K562 (cell line): ENCODE results near the gene EPHB6. TPM values are rescaled to one million over a fixed set of nuclear protein-coding genes. Genes with fewer than 3 reads are reported as not detected.

Source experiments
- ATF1 ChIP-seq, 2 experiments: fragments of 450-650 bp in 1 of 2; IDR thresholded peaks; 2 replicates each; pipeline ENCODE4 v1.6.1; 2016; ENCODE audit warnings: missing compliant biosample characterization in 1 of 2, missing genetic modification characterization in 1 of 2
- CCAR2 ChIP-seq: fragments of 200-400 bp; formaldehyde crosslinking; IDR thresholded peaks from 2 replicates; pipeline ENCODE4 v1.6.1; 2017; ENCODE audit warnings: mild to moderate bottlenecking, low read depth, low read length
- EGR1 ChIP-seq: fragments of 450-650 bp; conservative IDR thresholded peaks from 2 replicates; pipeline ENCODE4 v1.6.1; 2017; ENCODE audit warnings: mild to moderate bottlenecking
- HDAC2 ChIP-seq: fragments of 450-650 bp; IDR thresholded peaks from 2 replicates; pipeline ENCODE4 v1.6.1; 2016; ENCODE audit warnings: mild to moderate bottlenecking
- KDM4B ChIP-seq, 2 experiments: fragments of 450-650 bp in 1 of 2; sonication (generic) in 1 of 2; IDR thresholded peaks; 2 replicates each; pipeline ENCODE4 v1.6.1; 2016 to 2017; ENCODE audit warnings: borderline replicate concordance in 2 of 2, antibody characterized with exemption in 1 of 2, low read depth in 1 of 2, mild to moderate bottlenecking in 1 of 2
- MAFG ChIP-seq: fragments of 450-650 bp; conservative IDR thresholded peaks from 2 replicates; pipeline ENCODE4 v1.6.1; 2016; ENCODE audit warnings: missing genetic modification characterization, missing compliant biosample characterization
- SMAD3 ChIP-seq: fragments of 450-650 bp; formaldehyde crosslinking; conservative IDR thresholded peaks from 2 replicates; pipeline ENCODE4 v1.4.0; 2020; ENCODE audit warnings: mild to moderate bottlenecking
- SOX6 ChIP-seq: fragments of 450-650 bp; IDR thresholded peaks from 2 replicates; pipeline ENCODE4 v1.6.1; 2014; ENCODE audit warnings: mild to moderate bottlenecking
- SPI1 ChIP-seq: IDR thresholded peaks from 2 replicates; pipeline ENCODE4 v1.6.1; 2011; ENCODE audit warnings: low read depth, low read length, control low read depth, borderline replicate concordance
- SRSF3 ChIP-seq: fragments of 200-400 bp; formaldehyde crosslinking; IDR thresholded peaks from 2 replicates; pipeline ENCODE4 v1.6.1; 2016; ENCODE audit warnings: mild to moderate bottlenecking, low read length, moderate library complexity; ENCODE audit not compliant: insufficient read depth
- ZNF778 ChIP-seq: fragments of 450-650 bp; formaldehyde crosslinking; IDR thresholded peaks from 2 replicates; pipeline ENCODE4 v1.4.0; 2020; ENCODE audit warnings: mild to moderate bottlenecking, moderate library complexity
- polyA plus RNA-seq, 8 experiments: library from polyadenylated mRNA; depleted of rRNA in 4 of 8; stranded (reverse) in 5 of 8; unstranded in 3 of 8; fragments of >200 nt; fragmentation: Nextera tagmentation in 2 of 8; fragmentation: Illumina TruSeq in 1 of 8; extraction: Ambion mirVana in 2 of 8; extraction: Trizol in 1 of 8; gene quantifications; 2 replicates each; pipeline versions ENCODE4 v1.2.1 to v1.2.3, GENCODE V29; 2011 to 2014; ENCODE audit warnings: inconsistent platforms in 1 of 8, missing spikeins in 1 of 8
- total RNA-seq, 7 experiments: library from RNA; depleted of rRNA in 6 of 7; stranded (reverse); fragments of >200 nt in 6 of 7; fragmentation: Illumina TruSeq in 2 of 7; extraction: Trizol in 2 of 7; gene quantifications; 2 replicates each; pipeline versions ENCODE4 v1.2.1 to v1.2.3, GENCODE V29; 2011 to 2021; ENCODE audit warnings: low replicate concordance in 1 of 7
- TF ChIP-seq, protein P1 (sequence below): sonication (generic); IDR thresholded peaks from 2 replicates; pipeline ENCODE4 v1.6.1; 2016

Gene EPHB6
- total and polyA plus RNA-seq, 9 of the 15 experiments (the other 6 are each of a cell fraction or from before 2014, with no cell fraction given), result 1.4 to 123 (median 7.6) TPM

DNA sequence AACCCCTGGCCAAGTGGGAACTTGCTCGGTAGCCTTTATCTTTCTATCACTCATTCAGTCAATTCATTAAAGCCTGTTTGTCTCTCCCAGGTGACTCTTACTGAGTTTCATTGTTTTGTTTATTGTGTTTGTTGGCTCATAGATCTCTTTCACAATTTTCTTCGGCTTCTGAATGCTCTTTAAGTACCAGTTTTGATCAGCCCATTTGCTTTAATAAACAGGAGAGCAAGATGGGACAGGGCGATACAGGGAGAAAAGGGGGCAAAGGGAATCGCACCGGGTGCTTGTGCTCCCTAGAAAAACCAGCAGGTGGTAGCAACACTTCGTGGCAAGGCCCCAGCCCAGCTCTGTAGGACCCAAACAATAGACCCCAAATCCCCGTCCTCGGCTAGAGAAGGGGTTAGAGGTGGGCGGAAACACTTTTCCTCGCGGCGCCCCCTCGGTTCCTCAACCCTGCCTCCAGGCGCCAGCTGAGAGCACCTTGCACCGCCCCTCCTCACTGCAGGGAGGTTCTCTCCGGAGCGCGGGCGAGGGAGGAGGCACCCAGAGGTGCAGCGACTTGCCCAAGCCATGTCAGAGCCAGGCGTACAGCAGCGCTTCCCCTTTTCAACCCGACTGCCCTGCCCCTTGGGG, 1.0 kb upstream of the EPHB6 start (continued):
- TF ChIP-seq, protein P1, sequence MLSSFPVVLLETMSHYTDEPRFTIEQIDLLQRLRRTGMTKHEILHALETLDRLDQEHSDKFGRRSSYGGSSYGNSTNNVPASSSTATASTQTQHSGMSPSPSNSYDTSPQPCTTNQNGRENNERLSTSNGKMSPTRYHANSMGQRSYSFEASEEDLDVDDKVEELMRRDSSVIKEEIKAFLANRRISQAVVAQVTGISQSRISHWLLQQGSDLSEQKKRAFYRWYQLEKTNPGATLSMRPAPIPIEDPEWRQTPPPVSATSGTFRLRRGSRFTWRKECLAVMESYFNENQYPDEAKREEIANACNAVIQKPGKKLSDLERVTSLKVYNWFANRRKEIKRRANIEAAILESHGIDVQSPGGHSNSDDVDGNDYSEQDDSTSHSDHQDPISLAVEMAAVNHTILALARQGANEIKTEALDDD, result no peak
- TF ChIP-seq MAFG (tag), result no peak
- TF ChIP-seq EGR1, result peak; percentile 35
- TF ChIP-seq SMAD3 (CRISPR knock-in tag), result 0 out of 2 replicates have a peak, but pooled peaks have one; percentile 4
- TF ChIP-seq SOX6, result 0 out of 2 replicates have a peak, but pooled peaks have one; percentile 23
- TF ChIP-seq SPI1, result peak; percentile 98
- TF ChIP-seq HDAC2, result no peak; the same call in 1 of the 2 replicates
- no peak for TF ChIP-seq CCAR2
- no peak for TF ChIP-seq SRSF3
- no peak for TF ChIP-seq KDM4B (IDR thresholded peaks at IDR 0.05; ENCODE audit: borderline replicate concordance in 2 of 2, low read depth in 1 of 2)
- no peak for TF ChIP-seq ATF1 (CRISPR knock-in tag; IDR thresholded peaks at IDR 0.05)
- TF ChIP-seq ATF1 (tag; IDR thresholded peaks at IDR 0.05), result 0 out of 2 replicates have a peak, but pooled peaks have one; percentile 17
- TF ChIP-seq ZNF778 (CRISPR knock-in tag), result no peak
